K562 (cell line): Measurements from ENCODE around the gene SPNS1. TPM values are rescaled to one million over a fixed set of nuclear protein-coding genes. Genes with fewer than 3 reads are reported as not detected.

ENCODE experiments used
- ATAC-seq: fragments of 200-7000 bp; cut with Tn5 transposase; 3 replicates; pipeline ENCODE4 v1.9.1; 2020; ENCODE audit warnings: moderate library complexity
- BruUV-seq: library from RNA; stranded (reverse); fragments of 400-500 nt; replicated peaks from 2 replicates; lab custom pipeline; 2021; lab: Mats Ljungman, UMichigan
- CTCF ChIA-PET: fragments of 300-600 bp; formaldehyde crosslinking; extraction: SDS; loops from one replicate; lab custom pipeline; 2021; ENCODE audit warnings: low intra/inter-chr PET ratio; lab: Yijun Ruan, JAX
- POLR2A ChIA-PET: fragments of 300-600, 350-650 bp; sonication (Branson Sonifier 250); formaldehyde crosslinking; extraction: SDS; loops from one replicate; lab custom pipeline; 2021; ENCODE audit warnings: antibody characterized with exemption, inconsistent platforms; lab: Yijun Ruan, JAX
- DNase-seq, 4 experiments: peaks; one replicate each; pipeline versions ENCODE4 v3.0.0 to v3.0.0-alpha.2; 2011 to 2018; ENCODE audit warnings: low spot score in 3 of 4, mixed read lengths in 3 of 4; ENCODE audit errors: extremely low read depth in 1 of 4
- FAIRE-seq: peaks from 2 replicates; lab custom pipeline; 2011; peaks lifted over from hg19 to GRCh38; lab: Jason Lieb, UNC
- H2AFZ ChIP-seq: 2 replicates; pipeline ENCODE4 v1.6.0; 2011; ENCODE audit warnings: low read depth, low read length, control low read depth, inconsistent platforms
- H3K27ac ChIP-seq: fragments of 200-600 bp; 3 replicates; pipeline ENCODE4 v1.8.0; 2011; ENCODE audit warnings: low read depth, mild to moderate bottlenecking, control low read depth, inconsistent platforms, low read length, moderate library complexity, mixed read lengths; ENCODE audit errors: extremely low read depth
- H3K27me3 ChIP-seq, 2 experiments: fragments of 300-600 bp in 1 of 2; 2 replicates in 1 of 2; 3 replicates in 1 of 2; pipeline versions ENCODE4 v1.6.0 to v1.8.0; 2011; ENCODE audit warnings: inconsistent platforms in 2 of 2, low read length in 2 of 2, mild to moderate bottlenecking in 1 of 2, mixed read lengths in 1 of 2, moderate library complexity in 1 of 2; ENCODE audit not compliant: control insufficient read depth in 2 of 2, insufficient read depth in 2 of 2
- H3K36me3 ChIP-seq: fragments of 300-600 bp; 3 replicates; pipeline ENCODE4 v1.8.0; 2011; ENCODE audit warnings: mild to moderate bottlenecking, low read length, inconsistent platforms; ENCODE audit not compliant: control insufficient read depth, insufficient read depth
- H3K4me1 ChIP-seq, 2 experiments: fragments of 200-600 bp in 1 of 2; replicated peaks in 1 of 2; 2 replicates in 1 of 2; 3 replicates in 1 of 2; pipeline versions ENCODE4 v1.5.1 to v1.8.0; 2011; ENCODE audit warnings: inconsistent platforms in 2 of 2, low read length in 2 of 2, mild to moderate bottlenecking in 1 of 2, mixed read lengths in 1 of 2, moderate library complexity in 1 of 2; ENCODE audit not compliant: control insufficient read depth in 2 of 2, insufficient read depth in 2 of 2
- H3K4me2 ChIP-seq: 2 replicates; pipeline ENCODE4 v1.6.1; 2011; ENCODE audit warnings: low read length, control low read depth, inconsistent platforms, mixed read lengths; ENCODE audit not compliant: insufficient read depth
- H3K4me3 ChIP-seq: fragments of 200-600 bp; sonication (generic), shearing (Covaris generic); 2 replicates; pipeline ENCODE4 v1.5.1; 2016; ENCODE audit warnings: control low read depth, inconsistent platforms
- H3K79me2 ChIP-seq: fragments of 200-600 bp; 3 replicates; pipeline ENCODE4 v1.8.0; 2011; ENCODE audit warnings: low read length, inconsistent platforms; ENCODE audit not compliant: control insufficient read depth, insufficient read depth
- H3K9ac ChIP-seq, 2 experiments: 2 replicates each; pipeline versions ENCODE4 v1.6.0 to v1.6.1; 2011; ENCODE audit warnings: low read depth in 2 of 2, low read length in 2 of 2, control low read depth in 1 of 2, inconsistent platforms in 1 of 2, mild to moderate bottlenecking in 1 of 2, mixed read lengths in 1 of 2; ENCODE audit not compliant: insufficient read depth in 1 of 2
- H3K9me1 ChIP-seq: one replicate; pipeline ENCODE4 v1.6.0; 2011; ENCODE audit warnings: inconsistent platforms, mild to moderate bottlenecking, low read length, moderate library complexity; ENCODE audit not compliant: control insufficient read depth, insufficient read depth
- H3K9me3 ChIP-seq: replicated peaks from 2 replicates; pipeline ENCODE4 v1.5.1; 2011; ENCODE audit warnings: low read depth, low read length, inconsistent platforms; ENCODE audit not compliant: control insufficient read depth, insufficient read depth
- H4K20me1 ChIP-seq: replicated peaks from 2 replicates; pipeline ENCODE4 v1.6.1; 2011; ENCODE audit warnings: low read length, inconsistent platforms, mixed read lengths; ENCODE audit not compliant: control insufficient read depth, insufficient read depth
- ATF7 ChIP-seq: fragments of 450-650 bp; IDR thresholded peaks from 2 replicates; pipeline ENCODE4 v1.7.1; 2014; ENCODE audit warnings: mild to moderate bottlenecking, moderate library complexity
- CCAR2 ChIP-seq: fragments of 200-400 bp; formaldehyde crosslinking; IDR thresholded peaks from 2 replicates; pipeline ENCODE4 v1.6.1; 2017; ENCODE audit warnings: mild to moderate bottlenecking, low read depth, low read length
- EZH2 ChIP-seq: IDR thresholded peaks from 2 replicates; pipeline ENCODE4 v1.6.1; 2012; ENCODE audit warnings: low read depth, mild to moderate bottlenecking, inconsistent platforms, low read length, borderline replicate concordance
- FOXJ2 ChIP-seq: fragments of 200-800 bp; sonication (Bioruptor generic); IDR thresholded peaks from 2 replicates; pipeline ENCODE4 v1.6.1; 2016; ENCODE audit warnings: missing genetic modification characterization, missing compliant biosample characterization
- KAT8 ChIP-seq: fragments of 450-650 bp; IDR thresholded peaks from 2 replicates; pipeline ENCODE4 v1.6.1; 2016; ENCODE audit warnings: low read depth, mild to moderate bottlenecking
- KLF1 ChIP-seq: fragments of 450-650 bp; IDR thresholded peaks from 2 replicates; pipeline ENCODE4 v1.6.1; 2016; ENCODE audit warnings: missing genetic modification characterization, missing compliant biosample characterization
- MBD2 ChIP-seq: sonication (generic); IDR thresholded peaks from 2 replicates; pipeline ENCODE4 v1.6.1; 2016; ENCODE audit warnings: low read depth, borderline replicate concordance
- MCM3 ChIP-seq: fragments of 450-650 bp; IDR thresholded peaks from 2 replicates; pipeline ENCODE4 v1.6.1; 2016
- NFIX ChIP-seq: fragments of 250-450 bp; sonication (Bioruptor Pico); IDR thresholded peaks from 2 replicates; pipeline ENCODE4 v1.4.0; 2020; ENCODE audit warnings: low read depth, mild to moderate bottlenecking, moderate library complexity
- NFXL1 ChIP-seq: fragments of 450-650 bp; formaldehyde crosslinking; IDR thresholded peaks from 2 replicates; pipeline ENCODE4 v1.4.0; 2021; ENCODE audit warnings: mild to moderate bottlenecking
- PTBP1 ChIP-seq: fragments of 200-400 bp; formaldehyde crosslinking; IDR thresholded peaks from 2 replicates; pipeline ENCODE4 v1.6.1; 2017; ENCODE audit warnings: low read depth, low read length
- PYGO2 ChIP-seq: fragments of 450-650 bp; IDR thresholded peaks from 2 replicates; pipeline ENCODE4 v1.6.1; 2016; ENCODE audit warnings: mild to moderate bottlenecking, missing genetic modification characterization, moderate library complexity, missing compliant biosample characterization
- SP2 ChIP-seq: IDR thresholded peaks from 2 replicates; pipeline ENCODE4 v1.6.1; 2011; ENCODE audit warnings: mild to moderate bottlenecking, low read depth, low read length, moderate library complexity; ENCODE audit not compliant: poor library complexity, severe bottlenecking; ENCODE audit errors: extremely low read depth
- SRSF3 ChIP-seq: fragments of 200-400 bp; formaldehyde crosslinking; IDR thresholded peaks from 2 replicates; pipeline ENCODE4 v1.6.1; 2016; ENCODE audit warnings: mild to moderate bottlenecking, low read length, moderate library complexity; ENCODE audit not compliant: insufficient read depth
- TAF1 ChIP-seq: IDR thresholded peaks from 2 replicates; pipeline ENCODE4 v1.6.1; 2011; ENCODE audit warnings: mild to moderate bottlenecking, low read length, moderate library complexity; ENCODE audit not compliant: insufficient read depth, control insufficient read depth, severe bottlenecking; ENCODE audit errors: extremely low read depth
- ZNF174 ChIP-seq: fragments of 250-450 bp; sonication (Bioruptor Pico); IDR thresholded peaks from 2 replicates; pipeline ENCODE4 v1.4.0; 2020; ENCODE audit warnings: mild to moderate bottlenecking
- WGBS: fragments of 100-300 bp; shearing (Covaris generic); methylation state at CpG from one replicate; pipeline ENCODE4 v1.1.6; 2016; ENCODE audit warnings: low coverage, mixed read lengths; ENCODE audit not compliant: insufficient coverage; ENCODE audit errors: missing lambda C conversion rate; 5-methylcytosine and 5-hydroxymethylcytosine counted together
- in situ Hi-C: fragments of 300-500 bp; cut with MboI; formaldehyde crosslinking; loops from 4 replicates; pipeline ENCODE4 v1.15.0; 2018; ENCODE audit warnings: inconsistent platforms, mixed read lengths
- intact Hi-C: fragments of 100-400 bp; cut with micrococcal nuclease; formaldehyde crosslinking; loops from 2 replicates; pipeline ENCODE4 v1.14.2; 2022
- polyA plus RNA-seq, 8 experiments: library from polyadenylated mRNA; depleted of rRNA in 4 of 8; stranded (reverse) in 5 of 8; unstranded in 3 of 8; fragments of >200 nt; fragmentation: Nextera tagmentation in 2 of 8; fragmentation: Illumina TruSeq in 1 of 8; extraction: Ambion mirVana in 2 of 8; extraction: Trizol in 1 of 8; gene quantifications; 2 replicates each; pipeline versions ENCODE4 v1.2.1 to v1.2.3, GENCODE V29; 2011 to 2014; ENCODE audit warnings: inconsistent platforms in 1 of 8, missing spikeins in 1 of 8
- total RNA-seq, 7 experiments: library from RNA; depleted of rRNA in 6 of 7; stranded (reverse); fragments of >200 nt in 6 of 7; fragmentation: Illumina TruSeq in 2 of 7; extraction: Trizol in 2 of 7; gene quantifications; 2 replicates each; pipeline versions ENCODE4 v1.2.1 to v1.2.3, GENCODE V29; 2011 to 2021; ENCODE audit warnings: low replicate concordance in 1 of 7
- TF ChIP-seq, protein P1 (sequence below): fragments of 450-650 bp; conservative IDR thresholded peaks from 2 replicates; pipeline ENCODE4 v1.6.1; 2016; ENCODE audit warnings: missing genetic modification characterization, low read depth, mild to moderate bottlenecking, control low read depth, missing compliant biosample characterization
- TF ChIP-seq, protein P2 (sequence below): fragments of 250-450 bp; sonication (Bioruptor Pico); IDR thresholded peaks from 2 replicates; pipeline ENCODE4 v1.5.0; 2022; ENCODE audit warnings: mild to moderate bottlenecking

SPNS1 gene
- total and polyA plus RNA-seq, 9 of the 15 experiments (the other 6 are each of a cell fraction or from before 2014, with no cell fraction given), result 0.58 to 64.9 (median 13.7) TPM

DNA sequence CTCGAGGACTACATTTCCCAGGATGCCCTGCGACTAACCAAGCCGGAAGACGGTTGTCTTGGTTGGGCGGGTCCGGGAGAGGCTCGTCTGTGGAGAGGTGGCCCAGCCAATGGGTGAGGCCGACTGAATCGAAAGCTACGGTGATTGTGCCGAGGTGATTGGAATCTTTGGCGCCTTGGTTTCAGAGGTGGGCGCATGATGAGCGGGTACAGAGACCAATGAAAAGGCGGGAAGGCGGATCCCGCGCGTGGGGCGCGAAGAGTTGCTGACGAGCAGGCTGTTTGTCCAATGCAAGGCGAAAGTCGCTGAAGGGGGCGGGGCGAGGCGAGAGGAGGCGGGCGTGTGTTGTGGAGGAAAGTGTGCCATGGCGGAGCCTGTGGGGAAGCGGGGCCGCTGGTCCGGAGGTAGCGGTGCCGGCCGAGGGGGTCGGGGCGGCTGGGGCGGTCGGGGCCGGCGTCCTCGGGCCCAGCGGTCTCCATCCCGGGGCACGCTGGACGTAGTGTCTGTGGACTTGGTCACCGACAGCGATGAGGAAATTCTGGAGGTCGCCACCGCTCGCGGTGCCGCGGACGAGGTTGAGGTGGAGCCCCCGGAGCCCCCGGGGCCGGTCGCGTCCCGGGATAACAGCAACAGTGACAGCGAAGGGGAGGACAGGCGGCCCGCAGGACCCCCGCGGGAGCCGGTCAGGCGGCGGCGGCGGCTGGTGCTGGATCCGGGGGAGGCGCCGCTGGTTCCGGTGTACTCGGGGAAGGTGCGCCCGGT lies 23.7 kb upstream of the SPNS1 start, which contains the start of gene NFATC2IP:
Gene NFATC2IP, plus strand, starts transcription at position 290 of the 762 bp plus-strand sequence. Its CDS starts 75 bp downstream, at position 365.
- Histone ChIP-seq H3K9me1 (no peaks in the 10 kb centered on the region), H3K4me1 (peaks cover 9 to 23% of the 10 kb centered on the region in 2 experiments; a peak in 4 of 5 replicates), H3K4me3 (peak within 1 kb of the TSS; percentile 100), H3K36me3 (peaks cover 38% of the 10 kb centered on the region), H3K79me2 (peaks cover 37% of the 10 kb centered on the region), H3K4me2 (peak within 1 kb of the TSS; percentile 82), H2AFZ (peak within 1 kb of the TSS; percentile 99), H3K9ac (peak within 1 kb of the TSS; percentile 92 to 96), H3K9me3 (no peaks in the 10 kb centered on the region), H3K27me3 (no peaks in the 10 kb centered on the region), H3K27ac (peak within 1 kb of the TSS; percentile 94), H4K20me1 (no peaks in the 10 kb centered on the region)
- BruUV-seq, result no TSS peak
- CTCF ChIA-PET, result no interaction called here
- ATAC-seq, result peak; percentile 98
- peak; percentile 95 to 100 (median 97) for DNase-seq
- 2% methylated on average over 34 of the region's 79 CpGs for WGBS
- intact Hi-C loops, result no loop called here
- in situ Hi-C loops, result loop anchor here (25.0 kb wide), 1 partner anchor 289 kb away; no protein-coding TSS in a partner anchor
- FAIRE-seq, result peak; percentile 100
- POLR2A ChIA-PET, result interaction anchor here (0.5 to 1.0 kb wide), 5 partner anchors 11 to 129 kb away, joined by 3 to 9 read pairs (median 3); partner anchors contain the start of gene SH2B1
- TF ChIP-seq FOXJ2, result no peak
- peak; percentile 87 for TF ChIP-seq ATF7
- no peak for TF ChIP-seq KAT8
- TF ChIP-seq EZH2, result no peak
- TF ChIP-seq ZNF174 (CRISPR knock-in tag), result no peak
- no peak for TF ChIP-seq KLF1 (tag)
- TF ChIP-seq, protein P1, sequence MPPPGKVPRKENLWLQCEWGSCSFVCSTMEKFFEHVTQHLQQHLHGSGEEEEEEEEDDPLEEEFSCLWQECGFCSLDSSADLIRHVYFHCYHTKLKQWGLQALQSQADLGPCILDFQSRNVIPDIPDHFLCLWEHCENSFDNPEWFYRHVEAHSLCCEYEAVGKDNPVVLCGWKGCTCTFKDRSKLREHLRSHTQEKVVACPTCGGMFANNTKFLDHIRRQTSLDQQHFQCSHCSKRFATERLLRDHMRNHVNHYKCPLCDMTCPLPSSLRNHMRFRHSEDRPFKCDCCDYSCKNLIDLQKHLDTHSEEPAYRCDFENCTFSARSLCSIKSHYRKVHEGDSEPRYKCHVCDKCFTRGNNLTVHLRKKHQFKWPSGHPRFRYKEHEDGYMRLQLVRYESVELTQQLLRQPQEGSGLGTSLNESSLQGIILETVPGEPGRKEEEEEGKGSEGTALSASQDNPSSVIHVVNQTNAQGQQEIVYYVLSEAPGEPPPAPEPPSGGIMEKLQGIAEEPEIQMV (tag), result no peak
- TF ChIP-seq MBD2, result peak; percentile 98
- TF ChIP-seq SP2, result peak; percentile 94
- no peak for TF ChIP-seq SRSF3
- TF ChIP-seq, protein P2, sequence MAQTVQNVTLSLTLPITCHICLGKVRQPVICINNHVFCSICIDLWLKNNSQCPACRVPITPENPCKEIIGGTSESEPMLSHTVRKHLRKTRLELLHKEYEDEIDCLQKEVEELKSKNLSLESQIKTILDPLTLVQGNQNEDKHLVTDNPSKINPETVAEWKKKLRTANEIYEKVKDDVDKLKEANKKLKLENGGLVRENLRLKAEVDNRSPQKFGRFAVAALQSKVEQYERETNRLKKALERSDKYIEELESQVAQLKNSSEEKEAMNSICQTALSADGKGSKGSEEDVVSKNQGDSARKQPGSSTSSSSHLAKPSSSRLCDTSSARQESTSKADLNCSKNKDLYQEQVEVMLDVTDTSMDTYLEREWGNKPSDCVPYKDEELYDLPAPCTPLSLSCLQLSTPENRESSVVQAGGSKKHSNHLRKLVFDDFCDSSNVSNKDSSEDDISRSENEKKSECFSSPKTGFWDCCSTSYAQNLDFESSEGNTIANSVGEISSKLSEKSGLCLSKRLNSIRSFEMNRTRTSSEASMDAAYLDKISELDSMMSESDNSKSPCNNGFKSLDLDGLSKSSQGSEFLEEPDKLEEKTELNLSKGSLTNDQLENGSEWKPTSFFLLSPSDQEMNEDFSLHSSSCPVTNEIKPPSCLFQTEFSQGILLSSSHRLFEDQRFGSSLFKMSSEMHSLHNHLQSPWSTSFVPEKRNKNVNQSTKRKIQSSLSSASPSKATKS (CRISPR knock-in tag), result no peak
- no peak for TF ChIP-seq CCAR2
- TF ChIP-seq NFIX, result no peak
- peak; percentile 95 for TF ChIP-seq TAF1
- TF ChIP-seq PYGO2 (tag), result no peak
- no peak for TF ChIP-seq MCM3
- TF ChIP-seq PTBP1, result no peak
- TF ChIP-seq NFXL1, result no peak
